NB4 (cell line): ENCODE measurements around the gene ITGA11.

Source experiments
- POLR2A ChIP-seq: IDR thresholded peaks from 2 replicates; pipeline ENCODE4 v1.6.1; 2011; ENCODE audit warnings: mild to moderate bottlenecking; ENCODE audit not compliant: insufficient read length; ENCODE audit errors: extremely low read depth
- TF ChIP-seq, protein P1 (sequence below): IDR thresholded peaks from one replicate; pipeline ENCODE4 v1.5.1; 2012; ENCODE audit warnings: low read depth, low read length

GRCh38 chr15:68408971-68409370 is 23.0 kb downstream of the ITGA11 start:
- TF ChIP-seq, protein P1, sequence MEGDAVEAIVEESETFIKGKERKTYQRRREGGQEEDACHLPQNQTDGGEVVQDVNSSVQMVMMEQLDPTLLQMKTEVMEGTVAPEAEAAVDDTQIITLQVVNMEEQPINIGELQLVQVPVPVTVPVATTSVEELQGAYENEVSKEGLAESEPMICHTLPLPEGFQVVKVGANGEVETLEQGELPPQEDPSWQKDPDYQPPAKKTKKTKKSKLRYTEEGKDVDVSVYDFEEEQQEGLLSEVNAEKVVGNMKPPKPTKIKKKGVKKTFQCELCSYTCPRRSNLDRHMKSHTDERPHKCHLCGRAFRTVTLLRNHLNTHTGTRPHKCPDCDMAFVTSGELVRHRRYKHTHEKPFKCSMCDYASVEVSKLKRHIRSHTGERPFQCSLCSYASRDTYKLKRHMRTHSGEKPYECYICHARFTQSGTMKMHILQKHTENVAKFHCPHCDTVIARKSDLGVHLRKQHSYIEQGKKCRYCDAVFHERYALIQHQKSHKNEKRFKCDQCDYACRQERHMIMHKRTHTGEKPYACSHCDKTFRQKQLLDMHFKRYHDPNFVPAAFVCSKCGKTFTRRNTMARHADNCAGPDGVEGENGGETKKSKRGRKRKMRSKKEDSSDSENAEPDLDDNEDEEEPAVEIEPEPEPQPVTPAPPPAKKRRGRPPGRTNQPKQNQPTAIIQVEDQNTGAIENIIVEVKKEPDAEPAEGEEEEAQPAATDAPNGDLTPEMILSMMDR = no peak
- TF ChIP-seq POLR2A = no peak
